ENCODE measurements around the gene SYNGR2. TPM values are rescaled to one million over a fixed set of nuclear protein-coding genes. Genes with fewer than 3 reads are reported as not detected.

Gene SYNGR2
- 213 and 286 TPM in 2 replicates for total RNA-seq (2014; rRNA removed; shearing (Covaris generic); ENCODE audit: low replicate concordance)

DNA sequence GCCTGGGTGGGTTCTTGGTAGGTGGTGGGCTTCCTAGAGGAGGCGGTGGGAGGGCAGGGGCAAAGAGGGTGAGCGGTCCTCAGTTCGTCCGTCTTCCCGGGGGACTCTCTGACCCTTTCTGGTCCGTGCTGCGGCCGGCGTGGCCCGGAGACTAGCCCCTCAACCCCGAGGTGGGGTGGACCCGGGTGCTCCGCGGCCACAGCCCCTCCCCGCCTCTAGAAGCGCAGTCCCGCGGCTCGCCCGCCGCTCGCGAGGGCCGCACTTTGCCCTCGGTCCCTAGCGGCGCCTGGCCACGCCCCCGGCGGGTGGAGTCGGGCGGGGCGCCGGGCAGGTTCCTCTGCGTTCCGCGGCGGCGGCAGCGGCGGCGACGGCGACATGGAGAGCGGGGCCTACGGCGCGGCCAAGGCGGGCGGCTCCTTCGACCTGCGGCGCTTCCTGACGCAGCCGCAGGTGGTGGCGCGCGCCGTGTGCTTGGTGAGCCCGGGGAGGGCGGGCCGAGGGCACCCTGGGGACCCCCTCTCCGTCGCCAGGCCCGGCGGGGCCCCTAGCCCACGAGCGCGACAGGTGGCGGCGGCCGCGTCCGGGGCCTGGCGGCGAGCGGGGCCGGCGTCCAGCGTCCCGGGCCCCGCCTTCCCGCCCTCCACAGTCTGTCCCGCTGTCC lies at the start of gene SYNGR2:
SYNGR2 (plus strand) TSS at position 340 of the 661 bp plus-strand sequence; CDS start at position 376, 36 bp downstream.
- DNase-seq (ENCODE audit: low read depth): peak; percentile 78
- in situ Hi-C loops (cut with HindIII; ENCODE audit: low pct_unique_long_range_greater_than_20kb, low sequenced_read_pairs): no loop called here

DNA sequence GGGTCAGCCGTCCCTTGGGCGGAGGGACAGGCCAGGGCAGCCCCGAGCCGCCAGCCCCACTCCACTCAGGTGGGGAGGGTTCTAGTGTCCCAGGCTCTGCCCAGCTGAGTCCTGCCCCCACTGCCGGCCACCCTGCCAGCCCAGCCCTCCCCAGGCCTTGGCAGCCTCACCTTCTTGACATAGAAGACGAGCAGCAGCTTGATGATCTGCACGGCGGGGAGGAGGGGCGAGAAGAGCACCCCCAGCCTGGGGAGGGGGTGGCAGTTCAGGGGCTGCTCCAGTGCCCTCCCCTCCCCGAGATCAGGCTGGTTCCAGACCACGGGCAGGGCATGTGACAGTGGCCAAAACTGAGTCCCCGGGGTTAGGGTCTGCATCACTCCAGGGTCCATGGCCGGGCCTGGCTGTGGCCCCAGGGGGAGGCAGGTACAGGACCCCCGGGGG lies 49.6 kb upstream of the SYNGR2 start:
- no peak for DNase-seq (ENCODE audit: low read depth)
- in situ Hi-C loops (cut with HindIII; ENCODE audit: low pct_unique_long_range_greater_than_20kb, low sequenced_read_pairs): no loop called here

DNA sequence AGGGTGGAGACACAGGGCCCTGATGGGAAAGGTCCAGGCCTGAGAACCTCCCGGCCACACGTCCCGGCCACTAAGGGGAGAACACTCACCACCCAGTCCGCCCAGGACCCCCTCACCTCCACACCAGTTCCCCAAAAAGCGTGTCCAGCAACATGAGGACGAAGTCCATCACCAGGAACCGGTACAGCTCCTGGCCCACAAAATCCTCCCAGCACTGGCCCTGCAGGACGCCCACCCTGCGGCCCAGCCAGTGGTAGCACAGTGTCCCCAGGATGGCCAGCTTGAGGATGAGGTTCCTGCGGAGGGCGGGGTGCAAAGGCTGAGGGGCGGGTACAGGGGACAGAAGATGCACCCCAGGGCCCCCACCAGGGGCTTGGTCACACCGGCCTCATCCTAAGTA lies 47.8 kb upstream of the SYNGR2 start:
- DNase-seq (ENCODE audit: low read depth): no peak
- in situ Hi-C loops (cut with HindIII; ENCODE audit: low pct_unique_long_range_greater_than_20kb, low sequenced_read_pairs): no loop called here

- no peak for DNase-seq (ENCODE audit: low read depth)
- in situ Hi-C loops (cut with HindIII; ENCODE audit: low pct_unique_long_range_greater_than_20kb, low sequenced_read_pairs): no loop called here
Observed at GRCh38 chr17:78120971-78121800, 47.2 kb upstream of the SYNGR2 start.

DNA sequence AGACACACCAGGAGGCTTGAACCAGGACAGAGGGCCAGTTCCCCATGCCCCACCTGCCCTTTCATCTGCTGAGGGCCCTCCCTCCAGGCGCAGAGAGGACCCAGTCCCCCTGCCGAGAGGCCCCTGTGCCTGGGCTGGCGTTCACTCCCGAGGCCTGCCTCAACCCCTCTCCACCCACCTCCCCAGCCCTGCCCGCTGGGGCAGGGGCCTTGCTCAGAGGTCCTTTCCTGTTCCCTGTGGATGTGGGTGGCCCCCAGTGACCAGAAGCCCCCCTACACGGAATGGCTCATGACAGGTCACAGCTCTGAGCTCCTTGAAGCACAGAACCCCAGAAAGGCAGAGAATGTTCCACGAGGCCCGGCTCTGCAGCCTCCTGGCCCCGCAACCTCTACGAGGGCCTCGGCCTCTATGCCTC lies 46.6 kb upstream of the SYNGR2 start:
- in situ Hi-C loops (cut with HindIII; ENCODE audit: low pct_unique_long_range_greater_than_20kb, low sequenced_read_pairs): no loop called here
- DNase-seq (ENCODE audit: low read depth): no peak

- in situ Hi-C loops (cut with HindIII; ENCODE audit: low pct_unique_long_range_greater_than_20kb, low sequenced_read_pairs): no loop called here
- no peak for DNase-seq (ENCODE audit: low read depth)
Observed at GRCh38 chr17:78122216-78122930, 46.0 kb upstream of the SYNGR2 start.

DNA sequence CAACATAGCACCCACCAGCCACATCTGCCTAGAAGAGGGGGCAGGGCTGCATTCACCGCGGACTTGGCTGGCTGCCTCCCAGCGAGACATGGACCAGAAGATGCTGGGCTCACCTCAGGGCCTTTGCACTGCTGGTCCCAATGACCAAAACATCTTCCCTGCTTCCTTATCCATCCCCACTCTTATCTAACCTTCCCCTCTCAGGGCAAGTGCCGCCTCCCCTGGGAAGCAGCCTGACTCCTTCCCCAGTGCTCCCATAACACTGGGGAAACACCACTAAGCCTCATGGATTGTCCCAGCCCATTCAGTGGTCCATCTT lies 45.5 kb upstream of the SYNGR2 start:
- DNase-seq (ENCODE audit: low read depth): no peak
- in situ Hi-C loops (cut with HindIII; ENCODE audit: low pct_unique_long_range_greater_than_20kb, low sequenced_read_pairs): no loop called here

DNA sequence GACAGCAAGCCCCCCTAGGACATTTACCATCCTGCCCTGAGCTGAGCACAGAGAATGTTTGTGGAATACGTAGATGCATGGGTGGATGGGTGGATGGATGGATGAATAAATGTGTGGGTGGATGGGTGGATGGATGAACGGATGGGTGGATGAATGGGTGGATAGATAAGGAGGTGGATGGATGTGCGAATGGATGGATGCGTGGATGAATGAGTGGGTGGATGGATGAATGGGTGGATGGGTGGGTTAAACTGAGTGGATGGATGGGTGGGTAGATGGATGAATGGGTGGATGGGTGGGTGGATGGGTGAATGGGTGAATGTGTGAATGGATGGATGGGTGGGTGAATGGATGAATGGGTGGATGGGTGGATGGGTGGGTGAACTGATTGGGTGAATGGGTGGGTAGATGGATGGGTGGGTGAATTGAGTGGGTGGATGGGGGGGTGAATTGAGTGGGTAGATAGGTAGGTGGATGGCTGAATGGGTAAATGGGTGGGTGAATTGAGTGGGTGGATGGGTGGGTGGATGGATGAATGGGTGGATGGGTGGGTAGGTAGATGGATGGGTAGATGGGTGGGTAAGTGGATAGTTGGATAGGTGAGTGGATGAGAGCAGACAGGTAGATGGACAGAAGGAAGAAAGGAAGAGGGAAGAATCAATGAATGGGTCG lies 45.0 kb upstream of the SYNGR2 start:
- in situ Hi-C loops (cut with HindIII; ENCODE audit: low pct_unique_long_range_greater_than_20kb, low sequenced_read_pairs): no loop called here
- no peak for DNase-seq (ENCODE audit: low read depth)

GRCh38 chr17:78124081-78124835 lies 44.1 kb upstream of the SYNGR2 start:
- in situ Hi-C loops (cut with HindIII; ENCODE audit: low pct_unique_long_range_greater_than_20kb, low sequenced_read_pairs): no loop called here
- DNase-seq (ENCODE audit: low read depth): no peak

- no peak for DNase-seq (ENCODE audit: low read depth)
- in situ Hi-C loops (cut with HindIII; ENCODE audit: low pct_unique_long_range_greater_than_20kb, low sequenced_read_pairs): no loop called here
Observed at GRCh38 chr17:78124836-78125137, 43.6 kb upstream of the SYNGR2 start.

DNA sequence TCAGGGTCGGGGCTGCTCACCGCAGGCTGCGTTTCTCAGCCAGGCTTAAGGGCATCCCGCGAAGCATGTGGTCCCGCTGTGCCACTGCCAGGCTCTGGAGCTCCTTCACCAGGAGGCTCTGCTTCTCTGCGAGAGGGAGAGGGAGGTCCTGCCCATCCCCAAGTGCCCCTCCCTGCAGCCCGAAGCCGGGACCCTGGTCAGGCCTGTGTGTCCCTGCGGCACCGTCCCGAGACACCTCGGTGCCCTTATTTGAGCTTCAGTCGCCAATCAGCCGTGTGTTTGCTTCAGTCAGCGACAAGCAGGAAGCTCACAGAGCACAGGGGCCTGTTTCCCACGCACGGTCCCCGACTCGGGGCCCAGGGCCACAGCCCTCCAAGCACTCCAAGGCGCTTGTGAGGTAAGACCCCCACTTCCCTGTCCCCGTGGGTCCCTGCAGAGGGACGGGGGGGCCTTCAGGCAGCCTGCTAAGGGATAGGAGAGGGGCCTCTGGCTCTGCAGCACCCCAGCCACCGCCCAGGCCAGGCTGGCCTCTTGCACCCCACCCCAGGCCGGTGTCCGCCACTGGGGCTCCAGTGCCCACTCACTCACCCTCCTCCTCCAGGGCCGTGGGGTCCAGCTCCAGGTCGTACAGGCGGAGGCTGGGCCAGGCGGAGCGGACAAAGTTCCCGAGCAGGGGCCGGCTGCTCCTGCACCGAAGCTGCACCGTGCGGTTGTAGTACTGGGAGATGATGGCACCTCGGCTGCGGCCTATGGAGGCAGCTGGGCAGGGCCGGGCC lies 43.1 kb upstream of the SYNGR2 start:
- no peak for DNase-seq (ENCODE audit: low read depth)
- in situ Hi-C loops (cut with HindIII; ENCODE audit: low pct_unique_long_range_greater_than_20kb, low sequenced_read_pairs): no loop called here

DNA sequence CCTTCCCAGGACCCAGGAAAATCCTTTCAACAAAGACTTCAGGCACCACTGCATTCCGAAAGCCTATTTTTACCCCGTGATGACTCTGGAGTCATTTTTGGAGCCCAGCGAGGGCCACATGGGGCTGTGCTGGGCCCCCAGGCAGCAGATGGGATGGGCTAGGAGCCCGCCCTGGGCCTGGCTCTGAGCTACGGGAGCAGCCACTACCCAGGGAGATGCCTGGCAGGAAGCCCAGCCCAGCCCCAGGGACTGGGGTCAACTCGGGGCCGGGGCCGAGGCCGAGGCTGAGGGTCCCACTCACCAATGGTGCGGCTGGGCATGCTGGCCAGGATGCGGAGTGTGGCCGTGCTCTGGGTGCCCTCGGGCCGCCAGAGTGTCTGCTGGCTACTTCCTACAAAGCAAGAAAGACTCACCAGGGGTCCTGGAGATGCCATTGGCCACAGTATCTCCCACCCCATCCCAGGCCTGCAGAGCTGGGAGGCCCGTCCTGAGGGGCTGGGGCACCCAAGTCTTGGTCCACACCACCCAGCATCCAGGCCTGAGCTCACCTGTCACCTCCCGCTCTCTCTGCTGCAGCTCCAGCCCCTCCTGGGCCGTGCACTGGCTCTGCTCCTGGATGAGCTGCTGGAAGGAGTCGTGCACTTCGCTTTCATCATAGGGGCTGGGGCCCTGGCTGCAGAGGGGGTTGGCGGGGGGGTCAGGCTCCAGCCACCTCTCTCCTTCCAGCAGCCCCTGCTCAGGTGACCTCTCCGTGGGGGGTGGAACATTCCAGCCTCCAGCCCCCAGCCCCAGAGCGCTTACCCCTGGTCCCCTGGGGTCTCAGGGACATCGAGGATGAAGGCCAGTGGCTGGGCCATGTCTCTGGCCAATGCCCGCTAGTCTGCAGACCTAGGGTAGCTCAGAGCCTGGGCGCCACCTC lies 42.1 kb upstream of the SYNGR2 start:
- no peak for DNase-seq (ENCODE audit: low read depth)
- in situ Hi-C loops (cut with HindIII; ENCODE audit: low pct_unique_long_range_greater_than_20kb, low sequenced_read_pairs): no loop called here

DNA sequence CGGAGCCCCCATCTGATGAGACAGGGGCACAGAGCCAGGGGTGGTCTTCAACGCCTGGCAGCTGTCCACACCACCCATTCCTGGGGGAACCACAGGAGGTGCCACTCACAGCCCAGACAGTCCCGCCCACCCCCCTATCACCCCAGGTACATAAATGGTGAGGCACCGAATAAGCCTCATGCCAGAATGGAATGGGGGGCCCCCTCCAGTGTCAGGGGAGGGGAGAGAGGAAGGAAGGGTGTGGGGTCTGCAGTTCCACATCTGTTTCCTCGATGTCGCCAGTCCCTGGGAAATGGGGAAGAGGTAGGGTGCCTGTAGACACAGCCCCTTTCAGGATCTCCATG lies 41.5 kb upstream of the SYNGR2 start:
- in situ Hi-C loops (cut with HindIII; ENCODE audit: low pct_unique_long_range_greater_than_20kb, low sequenced_read_pairs): no loop called here
- no peak for DNase-seq (ENCODE audit: low read depth)

- in situ Hi-C loops (cut with HindIII; ENCODE audit: low pct_unique_long_range_greater_than_20kb, low sequenced_read_pairs): no loop called here
- no peak for DNase-seq (ENCODE audit: low read depth)
Observed at GRCh38 chr17:78127239-78127887, 41.0 kb upstream of the SYNGR2 start.

GRCh38 chr17:78127888-78128550 lies 40.4 kb upstream of the SYNGR2 start:
- DNase-seq (ENCODE audit: low read depth): no peak
- in situ Hi-C loops (cut with HindIII; ENCODE audit: low pct_unique_long_range_greater_than_20kb, low sequenced_read_pairs): no loop called here
